Eye (tissue), 1 donor: ENCODE data around the gene PLXNA2.

Source experiments
- DNase-seq: peaks from one replicate; pipeline ENCODE4 v3.0.0-alpha.2; 2015

PLXNA2 gene

GRCh38 chr1:208202333-208202995, 41.7 kb downstream of the PLXNA2 start:
- DNase-seq: no peak

DNA sequence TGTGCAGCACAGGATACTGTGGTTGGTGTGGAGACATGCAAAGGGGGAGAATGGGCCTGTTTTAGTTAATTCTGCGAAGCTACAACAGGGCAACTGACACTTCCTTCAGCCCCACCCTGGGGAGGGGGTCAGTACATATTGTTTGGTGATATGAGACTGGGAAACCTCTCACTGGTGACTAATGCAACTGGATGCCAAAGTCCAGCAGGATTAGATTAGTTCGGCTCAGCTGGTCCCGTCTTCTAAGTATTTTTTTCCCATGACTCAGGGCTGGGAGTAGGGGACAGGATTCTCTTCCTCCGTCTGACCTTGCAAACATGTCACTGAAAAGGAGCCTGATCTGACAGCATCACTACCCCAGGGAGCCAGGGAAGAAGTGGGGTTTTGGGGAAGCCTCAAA, 43.0 kb downstream of the PLXNA2 start:
- DNase-seq: peak; percentile 76

- DNase-seq: no peak
These were observed 44.1 kb downstream of the PLXNA2 start for GRCh38 chr1:208200116-208200515.

GRCh38 chr1:208198236-208198635, 45.9 kb downstream of the PLXNA2 start:
- peak; percentile 83 for DNase-seq

GRCh38 chr1:208194944-208195343, 49.2 kb downstream of the PLXNA2 start:
- no peak for DNase-seq

- no peak for DNase-seq
These were observed 51.2 kb downstream of the PLXNA2 start for GRCh38 chr1:208192995-208193394.

DNA sequence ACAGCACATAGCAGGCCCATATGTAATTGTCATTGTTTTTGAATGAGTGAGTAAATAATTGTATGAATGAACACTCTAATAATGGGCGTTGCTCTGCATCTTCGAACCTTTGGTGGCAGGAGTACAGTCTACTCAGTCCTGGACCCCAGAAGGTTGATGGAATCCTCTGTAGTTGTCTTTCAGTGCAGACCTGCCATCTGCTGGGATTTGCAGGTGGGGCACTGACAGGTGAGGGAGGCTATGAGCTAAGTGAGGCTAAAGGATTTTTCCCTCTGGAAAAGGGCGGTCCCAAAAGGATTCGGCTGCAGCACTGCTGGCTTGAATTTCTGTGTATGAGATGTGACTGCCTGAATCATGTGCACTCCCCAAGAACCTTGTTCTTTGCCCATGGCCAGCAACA, 53.4 kb downstream of the PLXNA2 start:
- no peak for DNase-seq

DNA sequence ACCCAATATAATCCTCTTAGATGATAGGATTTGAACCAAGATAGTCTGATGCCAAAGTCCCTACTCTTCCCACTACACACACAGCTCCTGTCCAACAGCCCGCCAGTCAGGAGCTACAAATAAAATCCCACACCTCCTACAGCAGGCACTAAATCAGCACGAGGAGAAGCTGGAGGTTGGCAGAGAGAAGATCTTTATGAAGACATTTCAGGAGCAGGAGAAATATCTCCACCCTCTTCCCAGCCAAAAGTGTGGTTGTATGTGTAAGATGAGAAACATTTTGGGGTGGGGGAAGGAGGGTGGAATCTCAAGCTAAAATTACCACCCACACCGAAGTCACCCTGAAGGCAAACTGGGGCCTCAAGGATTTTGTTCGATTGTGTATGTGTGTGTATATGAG, 54.5 kb downstream of the PLXNA2 start:
- no peak for DNase-seq

DNA sequence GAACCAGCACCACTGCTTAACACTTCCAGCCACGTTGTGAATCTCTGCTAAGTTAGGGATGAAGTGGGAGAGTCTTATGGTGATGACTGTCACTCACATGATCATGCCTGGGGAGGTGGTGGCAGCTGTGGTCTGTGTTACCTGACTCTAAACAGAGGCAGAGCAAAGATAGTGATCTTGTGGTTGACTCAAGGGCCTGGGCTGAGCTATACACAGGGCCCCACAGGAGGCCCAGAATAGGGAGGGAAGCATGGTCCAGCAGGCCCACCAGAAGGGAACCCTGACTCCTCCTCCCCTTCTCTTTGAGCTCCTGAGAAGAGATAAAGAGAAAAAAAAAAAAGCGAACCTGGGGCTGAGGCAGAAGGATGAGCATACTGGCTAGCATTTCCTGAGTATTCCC, 55.0 kb downstream of the PLXNA2 start:
- DNase-seq: no peak

DNA sequence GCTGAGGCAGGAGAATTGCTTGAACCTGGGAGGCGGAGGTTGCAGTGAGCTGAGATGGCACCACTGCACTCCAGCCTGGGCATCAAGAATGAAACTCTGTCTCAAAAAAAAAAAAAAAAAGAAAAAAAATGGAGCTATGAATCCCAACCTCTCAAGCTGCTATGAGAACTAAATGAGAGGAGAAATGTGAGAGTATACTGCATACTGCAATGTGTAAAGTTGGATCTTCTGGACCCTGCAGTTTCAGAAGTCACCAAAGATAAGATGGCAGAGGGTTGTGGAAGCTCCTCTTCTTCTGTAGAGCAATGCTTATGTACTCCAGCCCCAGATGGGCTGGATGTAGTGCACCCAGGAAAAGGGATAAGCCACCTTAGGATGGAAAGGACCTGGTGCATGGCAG, 55.6 kb downstream of the PLXNA2 start:
- DNase-seq: no peak

DNA sequence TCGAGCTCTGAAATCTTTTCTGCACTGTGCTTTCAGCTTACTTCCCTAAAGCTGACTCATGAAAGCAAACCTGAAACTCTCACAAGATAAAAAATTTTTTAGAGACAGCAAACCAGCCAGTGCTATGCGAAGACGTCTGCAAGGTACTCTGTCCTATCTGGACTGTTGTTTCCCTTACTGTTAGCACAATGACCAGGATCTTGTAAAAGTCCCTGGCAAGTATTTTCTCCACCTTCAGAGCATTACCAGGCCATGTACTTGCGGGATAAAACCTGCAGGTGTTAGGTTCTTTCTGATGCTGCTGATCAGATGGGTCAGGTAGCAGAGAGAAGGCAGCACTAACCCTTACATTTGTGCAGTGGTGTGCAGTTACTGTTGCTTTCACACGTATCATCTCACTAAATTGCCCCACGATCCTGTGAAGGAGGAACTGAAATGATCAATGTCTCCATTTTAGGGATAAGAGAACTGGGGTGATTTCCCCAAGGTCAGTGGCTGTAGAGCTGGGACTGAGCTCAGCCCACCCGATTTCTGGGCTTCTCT, 56.6 kb downstream of the PLXNA2 start:
- no peak for DNase-seq

DNA sequence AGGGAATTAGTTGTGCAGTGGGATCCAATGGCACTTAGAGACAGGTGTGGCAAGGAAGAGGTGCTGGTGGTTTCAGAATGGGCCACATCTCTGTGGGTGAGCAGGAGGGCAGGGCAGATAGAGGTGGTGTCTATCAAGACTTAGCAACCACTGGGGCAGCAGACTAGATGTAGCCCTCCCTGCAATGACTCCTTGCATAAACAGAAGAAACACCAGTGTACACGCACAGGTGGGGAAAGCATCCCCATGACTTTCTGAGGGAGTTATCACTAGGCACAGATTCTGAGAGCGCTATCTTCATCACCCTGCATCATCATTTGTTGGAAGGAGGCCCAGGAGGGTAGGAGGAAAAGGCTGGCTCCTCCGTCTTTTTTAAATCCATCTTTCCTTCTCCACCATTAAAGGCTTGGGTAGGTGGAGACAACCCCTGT, 58.4 kb downstream of the PLXNA2 start:
- DNase-seq: no peak

DNA sequence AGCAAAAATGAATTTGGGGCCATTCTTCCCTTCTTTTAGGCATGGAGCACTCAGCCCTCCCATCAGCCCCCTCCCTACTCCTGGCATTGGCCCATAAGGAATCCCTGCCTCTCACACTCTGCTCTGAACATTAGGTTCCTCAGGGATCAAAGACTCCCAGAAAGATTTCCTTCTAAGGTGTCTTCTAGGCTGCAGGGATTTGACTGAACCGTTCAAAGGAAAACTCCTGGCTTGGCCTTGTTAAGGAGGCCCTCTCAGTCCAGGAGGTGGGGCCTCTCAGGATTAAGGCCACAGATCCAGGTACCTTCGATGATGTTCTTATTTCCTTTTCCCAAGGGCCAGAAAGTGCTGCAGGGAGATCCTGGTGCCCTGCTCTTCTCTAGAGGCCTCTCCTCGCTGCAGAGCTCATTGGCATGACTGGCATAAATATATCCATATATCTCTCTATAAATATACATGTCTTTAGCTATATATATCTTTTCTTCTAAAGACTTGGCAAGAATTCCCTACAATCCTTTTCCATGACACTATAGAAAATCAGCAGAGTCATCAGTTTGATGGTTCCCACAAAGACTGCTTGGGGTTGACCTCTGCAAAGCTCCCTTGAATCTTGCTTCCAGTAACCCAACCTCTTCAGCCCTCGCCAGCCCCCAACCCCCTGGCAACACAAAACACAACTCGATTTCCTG, 59.1 kb downstream of the PLXNA2 start:
- DNase-seq: no peak

DNA sequence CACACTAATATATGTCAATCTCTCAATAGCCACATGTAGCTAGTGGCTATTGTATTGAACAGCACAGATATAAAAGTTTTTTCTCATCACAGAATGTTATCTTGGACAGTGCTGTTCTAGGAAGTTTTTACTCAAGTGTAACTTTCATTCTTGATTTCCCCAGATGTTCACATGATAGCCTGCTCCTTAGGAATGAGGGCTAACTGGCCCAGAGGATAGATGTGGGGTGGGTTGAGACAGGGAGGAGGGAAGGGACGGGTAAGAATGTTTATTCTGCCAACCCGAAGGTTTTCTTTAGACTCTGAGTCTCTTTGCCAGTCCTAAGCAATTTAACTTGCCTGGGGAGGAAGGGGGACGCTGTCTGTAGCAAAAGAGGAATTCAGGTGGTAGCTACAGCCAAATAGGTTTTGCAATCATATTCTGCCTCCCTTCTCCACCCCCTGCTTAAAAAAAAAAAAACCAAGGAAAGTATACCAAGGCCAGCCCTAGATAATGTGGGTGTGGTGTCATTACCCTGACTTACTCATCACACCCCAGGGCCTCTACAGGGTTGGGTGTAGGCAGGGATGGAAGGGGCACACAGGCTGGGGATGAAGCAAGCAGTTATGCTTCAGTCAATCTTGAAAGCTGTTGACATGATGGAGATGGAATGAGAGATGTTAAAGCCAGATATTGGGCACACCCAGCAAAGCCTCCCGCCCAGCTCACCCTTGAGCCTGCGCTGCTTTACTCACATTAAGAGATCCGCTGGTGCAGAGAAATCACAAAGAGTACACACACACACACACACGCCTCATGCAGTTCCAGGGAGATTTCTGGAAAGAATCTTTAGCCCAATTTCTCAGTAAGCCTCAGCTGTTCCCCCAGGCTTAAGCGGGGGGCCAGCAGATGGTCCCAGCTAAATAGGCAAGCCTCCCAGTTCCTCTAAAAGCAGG, 59.9 kb downstream of the PLXNA2 start:
- peak; percentile 67 for DNase-seq

GRCh38 chr1:208182880-208183645, 61.1 kb downstream of the PLXNA2 start:
- DNase-seq: no peak

- no peak for DNase-seq
These were observed 62.8 kb downstream of the PLXNA2 start for GRCh38 chr1:208181364-208181763.

- no peak for DNase-seq
These were observed 63.8 kb downstream of the PLXNA2 start for GRCh38 chr1:208180421-208180820.

GRCh38 chr1:208179961-208180409, 64.2 kb downstream of the PLXNA2 start:
- no peak for DNase-seq

GRCh38 chr1:208179263-208179816, 64.8 kb downstream of the PLXNA2 start:
- no peak for DNase-seq

DNA sequence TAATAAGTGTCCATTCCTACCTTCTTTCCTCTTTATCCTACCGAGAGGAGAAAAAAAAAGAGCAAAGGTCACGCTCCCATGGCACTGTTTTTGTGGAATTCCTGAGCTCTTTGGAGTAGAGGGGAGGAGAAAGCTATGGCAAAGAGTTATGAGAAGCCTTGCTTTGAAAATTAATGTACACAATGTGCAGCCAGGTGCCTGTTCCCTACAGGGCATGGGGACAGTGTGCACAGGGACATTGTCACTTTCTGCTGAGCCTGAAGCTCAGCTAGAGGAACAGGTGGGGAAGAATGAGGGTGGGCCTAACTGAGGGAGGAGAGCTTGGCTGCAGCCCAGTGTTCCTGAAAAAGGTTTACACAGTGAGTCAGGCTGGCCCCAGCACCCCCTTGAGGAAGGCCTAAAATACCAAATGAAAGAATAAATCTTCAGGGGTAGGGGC, 66.1 kb downstream of the PLXNA2 start:
- no peak for DNase-seq

DNA sequence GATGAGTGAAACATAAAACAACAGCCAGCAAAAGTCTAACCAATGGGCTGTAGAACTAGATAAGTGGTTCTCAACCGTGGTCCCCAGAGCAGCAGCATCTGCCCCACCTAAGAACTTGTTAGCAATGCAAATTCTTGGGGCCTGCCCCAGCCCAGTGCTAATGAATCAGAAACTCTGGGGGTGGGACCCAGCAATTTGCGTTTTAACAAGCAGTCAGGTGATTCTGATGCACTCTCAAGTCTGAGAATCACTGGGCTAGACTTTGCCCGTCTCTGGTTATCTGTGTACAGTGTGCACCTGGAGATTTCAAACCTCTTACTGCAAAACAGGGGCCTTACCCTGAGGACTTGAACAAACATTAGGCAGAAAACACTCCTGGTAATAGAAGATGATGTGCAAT, 66.5 kb downstream of the PLXNA2 start:
- DNase-seq: no peak

GRCh38 chr1:208176649-208177048, 67.5 kb downstream of the PLXNA2 start:
- no peak for DNase-seq
